ENCODE results near the gene CHST15.

CHST15 gene

DNA sequence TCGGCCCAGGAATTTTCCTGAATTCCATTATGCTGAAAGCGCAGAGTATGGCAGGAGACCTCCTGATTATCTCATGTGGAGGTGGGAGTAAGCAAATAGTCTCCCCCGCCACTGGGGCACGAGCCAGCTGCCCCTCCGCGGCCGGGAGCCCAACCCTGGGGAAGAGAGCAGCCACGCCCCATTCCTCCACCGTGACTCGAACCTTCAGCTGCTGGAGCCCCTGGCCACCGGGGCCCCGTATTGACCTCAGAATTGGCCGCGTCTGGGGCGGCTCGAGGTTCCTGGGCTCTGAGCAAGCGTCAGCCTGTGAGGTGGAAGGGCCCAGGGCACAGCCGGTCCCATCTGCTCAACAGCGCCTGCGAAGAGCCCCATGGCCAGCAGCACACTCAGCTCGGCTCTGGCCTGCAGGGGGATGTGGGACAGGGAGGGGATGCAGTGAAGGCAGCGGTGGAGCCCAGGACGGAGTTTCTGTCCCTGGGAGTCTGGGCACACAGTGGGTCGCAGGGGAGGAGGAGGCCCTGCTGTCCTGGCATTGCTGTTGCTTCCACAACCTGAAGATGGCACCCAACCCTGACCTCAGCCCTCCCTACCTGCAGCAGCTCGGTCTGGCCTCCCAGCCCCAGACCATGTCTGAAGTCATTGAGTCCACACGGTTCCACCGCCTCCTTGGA, 97.8 kb downstream of the CHST15 start:
- DNase-seq (ENCODE audit: extremely low read depth, insufficient read length) = peak; percentile 33
- Histone ChIP-seq H3K4me3 (replicated peaks; ENCODE audit: low read depth, low read length) (no peak overlapping the region), H3K27me3 (replicated peaks; ENCODE audit: control insufficient read depth, insufficient read depth, low read length) (peaks cover 2% of the 10 kb centered on the region)

DNA sequence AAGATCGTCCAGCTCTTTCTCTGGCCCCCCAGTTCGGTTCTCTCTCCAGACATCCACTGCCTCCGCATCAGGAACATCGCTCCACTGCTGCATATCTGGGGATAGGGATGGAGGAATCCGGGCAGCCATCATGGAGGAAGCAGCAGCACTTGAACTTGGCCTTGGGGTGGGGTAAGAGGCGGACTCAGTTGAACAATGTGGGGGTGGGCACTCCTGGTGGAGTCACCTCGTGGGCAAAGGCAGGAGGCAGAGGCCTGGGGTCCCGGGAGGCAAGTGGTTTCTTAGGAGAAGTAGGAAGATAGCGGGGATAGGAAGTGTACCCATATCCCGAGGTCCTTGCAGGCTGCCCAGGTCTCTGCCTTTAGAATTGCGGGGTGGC, 98.3 kb downstream of the CHST15 start:
- TF ChIP-seq, protein P1, sequence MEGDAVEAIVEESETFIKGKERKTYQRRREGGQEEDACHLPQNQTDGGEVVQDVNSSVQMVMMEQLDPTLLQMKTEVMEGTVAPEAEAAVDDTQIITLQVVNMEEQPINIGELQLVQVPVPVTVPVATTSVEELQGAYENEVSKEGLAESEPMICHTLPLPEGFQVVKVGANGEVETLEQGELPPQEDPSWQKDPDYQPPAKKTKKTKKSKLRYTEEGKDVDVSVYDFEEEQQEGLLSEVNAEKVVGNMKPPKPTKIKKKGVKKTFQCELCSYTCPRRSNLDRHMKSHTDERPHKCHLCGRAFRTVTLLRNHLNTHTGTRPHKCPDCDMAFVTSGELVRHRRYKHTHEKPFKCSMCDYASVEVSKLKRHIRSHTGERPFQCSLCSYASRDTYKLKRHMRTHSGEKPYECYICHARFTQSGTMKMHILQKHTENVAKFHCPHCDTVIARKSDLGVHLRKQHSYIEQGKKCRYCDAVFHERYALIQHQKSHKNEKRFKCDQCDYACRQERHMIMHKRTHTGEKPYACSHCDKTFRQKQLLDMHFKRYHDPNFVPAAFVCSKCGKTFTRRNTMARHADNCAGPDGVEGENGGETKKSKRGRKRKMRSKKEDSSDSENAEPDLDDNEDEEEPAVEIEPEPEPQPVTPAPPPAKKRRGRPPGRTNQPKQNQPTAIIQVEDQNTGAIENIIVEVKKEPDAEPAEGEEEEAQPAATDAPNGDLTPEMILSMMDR (IDR thresholded peaks at IDR 0.05; ENCODE audit: insufficient read depth, low read length, poor library complexity, severe bottlenecking) = no peak
- H3K36me3 ChIP-seq (ENCODE audit: control insufficient read depth, insufficient read depth, low read length) = no peaks in the 10 kb centered on the region
- no peak for DNase-seq (ENCODE audit: extremely low read depth, insufficient read length)
- no peak overlapping the region for H3K4me3 ChIP-seq (replicated peaks; ENCODE audit: low read depth, low read length)
- H3K27me3 ChIP-seq (replicated peaks; ENCODE audit: control insufficient read depth, insufficient read depth, low read length) = peaks cover 2% of the 10 kb centered on the region

More for the DNA sequence above, 97.8 kb downstream of the CHST15 start:
- TF ChIP-seq, protein P1 (IDR thresholded peaks at IDR 0.05; ENCODE audit: insufficient read depth, low read length, poor library complexity, severe bottlenecking) = peak; percentile 61
- no peaks in the 10 kb centered on the region for H3K36me3 ChIP-seq (ENCODE audit: control insufficient read depth, insufficient read depth, low read length)

DNA sequence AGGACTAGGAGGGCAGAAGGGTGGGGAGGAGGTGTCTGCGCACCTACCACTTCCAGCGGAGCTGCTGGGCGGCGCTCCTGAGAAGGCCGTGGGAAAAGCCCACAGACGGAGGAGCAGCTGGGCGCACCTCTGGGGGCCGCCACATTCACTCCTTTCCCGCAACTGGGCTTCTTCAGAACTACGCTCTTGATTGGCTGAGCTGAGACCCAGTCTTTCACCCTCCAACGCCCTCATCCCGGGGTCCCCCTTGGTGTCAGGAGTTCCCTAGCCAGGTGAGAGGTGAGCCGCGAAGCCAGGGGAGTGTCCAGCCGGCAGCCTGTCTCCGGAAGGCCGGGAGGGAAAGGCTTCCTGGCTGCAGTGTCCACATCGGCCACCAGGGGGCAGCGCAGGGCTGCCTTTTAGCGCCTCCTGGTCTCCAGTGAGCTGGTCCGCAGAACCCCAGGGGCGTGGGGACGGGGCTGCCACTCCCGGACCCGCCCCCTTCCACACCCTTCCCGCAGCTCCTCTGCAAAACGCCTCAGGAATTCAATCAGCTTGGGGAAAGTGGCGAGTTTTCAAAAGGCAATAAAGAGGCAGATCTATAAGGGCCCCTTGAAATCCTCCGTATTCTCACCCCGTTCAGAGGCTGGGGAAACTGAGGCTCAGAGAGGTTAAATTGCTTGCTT, 98.8 kb downstream of the CHST15 start:
- no peaks in the 10 kb centered on the region for H3K36me3 ChIP-seq (ENCODE audit: control insufficient read depth, insufficient read depth, low read length)
- TF ChIP-seq, protein P1 (IDR thresholded peaks at IDR 0.05; ENCODE audit: insufficient read depth, low read length, poor library complexity, severe bottlenecking) = peak; percentile 94
- no peak overlapping the region for H3K4me3 ChIP-seq (replicated peaks; ENCODE audit: low read depth, low read length)
- peaks cover 2% of the 10 kb centered on the region for H3K27me3 ChIP-seq (replicated peaks; ENCODE audit: control insufficient read depth, insufficient read depth, low read length)
- peak; percentile 75 for DNase-seq (ENCODE audit: extremely low read depth, insufficient read length)

DNA sequence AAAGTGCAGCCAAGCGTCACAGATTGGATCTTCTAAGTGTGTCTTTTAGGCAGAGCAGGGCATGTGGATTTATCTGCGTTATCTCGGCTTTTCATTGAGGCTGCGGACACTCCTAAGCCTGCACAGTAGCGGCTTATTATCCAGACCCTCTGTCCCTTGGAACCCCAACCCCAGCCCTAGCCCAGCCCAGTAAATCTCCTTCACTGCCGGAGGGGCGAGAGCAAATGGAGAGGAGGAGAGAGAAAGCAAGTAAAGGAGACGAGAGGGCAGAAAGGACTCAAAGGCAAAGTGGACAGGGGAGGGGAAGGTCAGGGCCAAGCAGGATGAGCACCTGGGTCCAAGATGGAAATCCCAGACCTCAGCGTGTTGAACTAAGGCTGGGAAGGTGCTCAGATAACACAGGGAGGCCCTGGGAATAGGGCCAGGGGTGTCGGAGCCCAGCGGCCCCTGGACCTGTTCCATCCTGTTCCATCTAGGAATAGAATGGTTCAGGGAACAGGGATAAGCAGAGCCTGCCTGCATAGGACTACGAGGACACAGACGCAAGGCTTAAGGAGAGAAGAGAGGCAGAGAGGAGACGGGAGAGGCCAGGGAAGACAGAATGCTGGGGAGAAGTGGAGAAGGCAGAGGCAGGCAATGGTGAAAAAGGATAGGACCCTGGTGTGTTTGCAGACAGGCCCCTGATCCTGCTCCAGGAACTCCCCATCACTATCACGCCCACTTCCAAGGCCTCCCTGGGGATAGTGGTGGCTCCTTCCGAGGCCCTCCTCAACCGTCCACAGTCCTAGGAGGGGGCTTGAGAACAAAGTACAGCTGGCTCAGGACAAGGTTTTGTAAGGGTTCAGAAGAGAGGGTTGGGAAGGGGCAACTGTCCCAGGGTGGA, 99.6 kb downstream of the CHST15 start:
- no peak overlapping the region for H3K4me3 ChIP-seq (replicated peaks; ENCODE audit: low read depth, low read length)
- no peak for DNase-seq (ENCODE audit: extremely low read depth, insufficient read length)
- H3K27me3 ChIP-seq (replicated peaks; ENCODE audit: control insufficient read depth, insufficient read depth, low read length) = peaks cover 2% of the 10 kb centered on the region
- H3K36me3 ChIP-seq (ENCODE audit: control insufficient read depth, insufficient read depth, low read length) = no peaks in the 10 kb centered on the region
- TF ChIP-seq, protein P1 (IDR thresholded peaks at IDR 0.05; ENCODE audit: insufficient read depth, low read length, poor library complexity, severe bottlenecking) = no peak

DNA sequence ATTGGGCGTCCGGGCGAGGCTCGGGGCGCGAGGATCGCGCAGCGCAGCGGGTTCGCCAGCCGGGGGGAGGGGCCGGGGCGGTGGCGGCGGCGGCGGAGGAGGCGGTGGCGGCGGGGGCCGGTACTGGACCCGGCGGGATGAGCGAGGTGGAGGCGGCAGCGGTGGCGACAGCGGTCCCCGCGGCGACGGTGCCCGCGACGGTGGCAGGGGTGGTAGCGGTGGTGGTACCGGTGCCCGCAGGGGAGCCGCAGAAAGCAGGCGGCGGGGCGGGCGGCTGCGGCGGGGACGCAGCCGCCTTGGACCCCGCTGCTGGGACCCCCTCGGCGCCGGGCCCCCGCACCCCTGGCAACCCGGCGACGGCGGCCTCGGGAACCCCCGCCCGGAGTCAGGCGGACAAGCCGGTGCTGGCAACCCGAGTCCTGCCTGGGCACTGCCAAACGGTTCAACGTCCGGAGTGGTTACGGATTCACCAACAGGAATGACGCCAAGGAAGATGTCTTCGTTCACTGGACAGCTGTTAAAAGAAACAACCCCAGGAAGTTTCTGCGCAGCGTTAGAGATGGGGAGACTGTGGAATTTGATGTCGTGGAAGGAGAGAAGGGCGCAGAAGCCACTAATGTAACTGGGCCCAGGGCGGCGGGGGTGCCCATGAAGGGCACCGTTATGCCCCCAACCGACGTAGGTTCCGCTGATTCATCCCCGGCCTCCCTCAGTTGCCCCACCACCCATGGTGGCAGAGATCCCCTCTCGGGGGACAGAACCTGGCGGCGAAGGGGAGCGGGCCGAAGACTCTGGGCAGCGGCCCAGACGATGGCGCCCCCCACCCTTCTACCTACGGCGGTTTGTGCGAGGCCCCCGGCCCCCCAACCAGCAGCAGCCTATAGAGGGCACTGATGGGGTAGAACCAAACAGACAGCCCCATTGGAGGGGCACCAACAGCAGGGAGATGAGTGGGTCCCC, 101.5 kb downstream of the CHST15 start:
- TF ChIP-seq, protein P1 (IDR thresholded peaks at IDR 0.05; ENCODE audit: insufficient read depth, low read length, poor library complexity, severe bottlenecking) = no peak
- no peak overlapping the region for H3K4me3 ChIP-seq (replicated peaks; ENCODE audit: low read depth, low read length)
- peaks cover 2% of the 10 kb centered on the region for H3K27me3 ChIP-seq (replicated peaks; ENCODE audit: control insufficient read depth, insufficient read depth, low read length)
- no peak for DNase-seq (ENCODE audit: extremely low read depth, insufficient read length)
- no peaks in the 10 kb centered on the region for H3K36me3 ChIP-seq (ENCODE audit: control insufficient read depth, insufficient read depth, low read length)
